ENCODE results near the gene FAM53B. TPM values are rescaled to one million over a fixed set of nuclear protein-coding genes. Genes with fewer than 3 reads are reported as not detected.

FAM53B gene
- total RNA-seq, 3 donors from 2014 or later: 17.0 to 39.7 (median 22.8) TPM

DNA sequence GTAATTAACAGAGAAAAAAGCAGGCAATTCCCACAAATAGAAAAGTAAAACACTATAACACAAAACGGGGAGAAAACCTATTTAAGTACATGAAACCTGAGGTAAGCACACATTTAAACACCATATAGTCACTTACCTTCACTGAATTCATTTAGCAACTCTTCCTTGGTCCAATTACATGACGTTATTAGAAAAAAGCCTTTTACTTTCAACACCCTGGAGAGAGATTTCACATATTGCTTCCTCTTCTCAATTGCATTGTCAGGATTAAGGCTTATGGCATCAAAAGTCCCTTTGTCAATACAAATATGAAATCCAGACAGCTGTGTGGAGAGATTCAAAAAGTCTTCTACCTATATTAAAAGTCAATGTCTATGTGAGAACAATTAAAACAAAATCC is 21.1 kb upstream of the FAM53B start:
- Histone ChIP-seq H3K4me3 (no peak overlapping the region), H3K27ac (no peak overlapping the region), H3K9me3 (no peaks in the 10 kb centered on the region), H3K36me3 (no peaks in the 10 kb centered on the region), H3K27me3 (no peaks in the 10 kb centered on the region), H3K4me1 (no peaks in the 10 kb centered on the region)
- TF ChIP-seq POLR2AphosphoS5 (IDR thresholded peaks at IDR 0.05) (no peak), POLR2A (IDR thresholded peaks at IDR 0.05) (no peak)
- TF ChIP-seq, protein P1, sequence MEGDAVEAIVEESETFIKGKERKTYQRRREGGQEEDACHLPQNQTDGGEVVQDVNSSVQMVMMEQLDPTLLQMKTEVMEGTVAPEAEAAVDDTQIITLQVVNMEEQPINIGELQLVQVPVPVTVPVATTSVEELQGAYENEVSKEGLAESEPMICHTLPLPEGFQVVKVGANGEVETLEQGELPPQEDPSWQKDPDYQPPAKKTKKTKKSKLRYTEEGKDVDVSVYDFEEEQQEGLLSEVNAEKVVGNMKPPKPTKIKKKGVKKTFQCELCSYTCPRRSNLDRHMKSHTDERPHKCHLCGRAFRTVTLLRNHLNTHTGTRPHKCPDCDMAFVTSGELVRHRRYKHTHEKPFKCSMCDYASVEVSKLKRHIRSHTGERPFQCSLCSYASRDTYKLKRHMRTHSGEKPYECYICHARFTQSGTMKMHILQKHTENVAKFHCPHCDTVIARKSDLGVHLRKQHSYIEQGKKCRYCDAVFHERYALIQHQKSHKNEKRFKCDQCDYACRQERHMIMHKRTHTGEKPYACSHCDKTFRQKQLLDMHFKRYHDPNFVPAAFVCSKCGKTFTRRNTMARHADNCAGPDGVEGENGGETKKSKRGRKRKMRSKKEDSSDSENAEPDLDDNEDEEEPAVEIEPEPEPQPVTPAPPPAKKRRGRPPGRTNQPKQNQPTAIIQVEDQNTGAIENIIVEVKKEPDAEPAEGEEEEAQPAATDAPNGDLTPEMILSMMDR (IDR thresholded peaks at IDR 0.05): no peak
- intact Hi-C loops (cut with DNase I; ENCODE audit: low total_unique reads): no loop called here
- no peak for DNase-seq (ENCODE audit: low spot score in 2 of 2)

DNA sequence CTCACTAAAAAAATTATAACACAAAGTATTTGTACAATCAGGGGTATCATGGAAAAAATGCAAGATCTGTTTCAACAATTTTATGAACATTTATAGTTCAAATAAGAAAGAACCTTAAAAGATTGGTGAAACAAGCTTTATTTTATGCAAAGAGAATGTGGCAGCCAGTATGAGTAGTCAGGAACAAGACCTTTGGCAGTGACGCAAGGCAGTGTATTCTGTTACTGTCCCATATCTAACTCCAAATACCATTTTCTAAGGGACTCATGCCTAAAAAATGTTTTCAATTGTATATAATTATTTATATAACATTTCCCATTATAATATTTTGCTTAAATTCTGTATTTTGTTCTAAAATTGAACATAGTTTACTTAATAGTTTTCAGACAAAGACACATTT is 19.1 kb upstream of the FAM53B start:
- Histone ChIP-seq H3K27me3 (no peaks in the 10 kb centered on the region), H3K9me3 (no peaks in the 10 kb centered on the region), H3K36me3 (no peaks in the 10 kb centered on the region), H3K4me1 (no peaks in the 10 kb centered on the region), H3K4me3 (no peak overlapping the region), H3K27ac (no peak overlapping the region)
- DNase-seq (ENCODE audit: low spot score in 2 of 2): no peak
- TF ChIP-seq, protein P1 (IDR thresholded peaks at IDR 0.05): no peak
- TF ChIP-seq POLR2A (IDR thresholded peaks at IDR 0.05) (no peak), POLR2AphosphoS5 (IDR thresholded peaks at IDR 0.05) (no peak)
- intact Hi-C loops (cut with DNase I; ENCODE audit: low total_unique reads): no loop called here

DNA sequence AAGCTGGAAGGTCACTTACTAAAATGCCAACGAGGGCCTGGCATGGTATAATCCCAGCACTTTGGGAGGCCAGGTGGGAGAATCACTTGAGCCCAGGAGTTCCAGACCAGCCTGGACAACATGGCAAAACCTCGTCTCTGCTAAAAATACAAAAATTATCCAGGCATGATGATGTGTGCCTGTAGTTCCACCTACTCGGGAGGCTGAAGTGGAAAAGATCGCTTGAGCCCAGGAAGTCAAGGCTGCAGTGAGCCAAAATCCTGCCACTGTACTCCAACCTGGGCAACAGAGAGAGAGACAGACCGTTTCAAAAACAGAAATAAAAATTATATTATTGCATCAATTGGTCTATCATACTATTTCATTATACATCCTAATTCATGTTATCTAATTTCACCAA is 18.1 kb upstream of the FAM53B start:
- no peaks in the 10 kb centered on the region for H3K36me3 ChIP-seq
- no peak for TF ChIP-seq POLR2A (IDR thresholded peaks at IDR 0.05)
- TF ChIP-seq POLR2AphosphoS5 (IDR thresholded peaks at IDR 0.05): no peak
- TF ChIP-seq, protein P1 (IDR thresholded peaks at IDR 0.05): no peak
- intact Hi-C loops (cut with DNase I; ENCODE audit: low total_unique reads): no loop called here
- no peak overlapping the region for H3K4me3 ChIP-seq
- no peak overlapping the region for H3K27ac ChIP-seq
- no peaks in the 10 kb centered on the region for H3K27me3 ChIP-seq
- H3K9me3 ChIP-seq: no peaks in the 10 kb centered on the region
- no peak for DNase-seq (ENCODE audit: low spot score in 2 of 2)
- no peaks in the 10 kb centered on the region for H3K4me1 ChIP-seq

DNA sequence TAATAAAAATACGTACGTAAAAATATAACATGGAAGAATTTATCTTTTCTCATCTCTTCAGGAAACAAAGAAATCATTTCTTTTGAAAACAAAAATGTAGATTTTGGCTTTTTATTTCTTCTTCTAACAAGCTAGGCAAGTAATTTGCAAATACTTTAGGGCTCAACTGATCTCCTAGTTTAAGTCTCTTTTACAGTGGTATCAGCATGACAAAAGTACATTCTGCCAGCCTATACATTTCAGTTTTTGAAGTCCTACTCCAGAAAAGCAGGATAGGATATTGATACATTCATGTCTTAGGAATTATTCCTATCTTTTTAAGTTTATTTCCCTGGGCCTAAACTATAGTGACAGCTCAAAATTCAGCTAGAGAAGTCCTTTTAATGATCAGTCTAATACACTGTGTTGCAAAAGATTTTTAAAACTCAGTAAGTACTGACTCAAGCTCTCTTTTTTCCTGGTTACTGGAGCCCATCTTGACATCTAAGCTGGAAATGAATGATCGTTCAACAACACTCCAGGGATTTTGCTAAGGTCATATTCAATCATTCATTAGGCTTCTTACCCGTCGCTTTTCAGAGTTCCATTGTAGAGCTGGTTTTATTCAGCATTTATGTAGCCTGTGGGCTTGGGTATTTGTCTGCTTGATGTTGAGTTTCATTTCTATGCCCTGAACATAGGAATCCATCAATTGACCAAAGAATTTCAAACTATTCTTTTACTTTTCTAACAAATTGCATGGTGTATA is 12.2 kb upstream of the FAM53B start:
- DNase-seq (ENCODE audit: low spot score in 2 of 2): no peak
- H3K36me3 ChIP-seq: no peaks in the 10 kb centered on the region
- no peaks in the 10 kb centered on the region for H3K9me3 ChIP-seq
- intact Hi-C loops (cut with DNase I; ENCODE audit: low total_unique reads): no loop called here
- H3K27ac ChIP-seq: no peak overlapping the region
- no peaks in the 10 kb centered on the region for H3K27me3 ChIP-seq
- H3K4me3 ChIP-seq: no peak overlapping the region
- TF ChIP-seq, protein P1 (IDR thresholded peaks at IDR 0.05): no peak
- TF ChIP-seq POLR2AphosphoS5 (IDR thresholded peaks at IDR 0.05): no peak
- no peak for TF ChIP-seq POLR2A (IDR thresholded peaks at IDR 0.05)
- no peaks in the 10 kb centered on the region for H3K4me1 ChIP-seq

DNA sequence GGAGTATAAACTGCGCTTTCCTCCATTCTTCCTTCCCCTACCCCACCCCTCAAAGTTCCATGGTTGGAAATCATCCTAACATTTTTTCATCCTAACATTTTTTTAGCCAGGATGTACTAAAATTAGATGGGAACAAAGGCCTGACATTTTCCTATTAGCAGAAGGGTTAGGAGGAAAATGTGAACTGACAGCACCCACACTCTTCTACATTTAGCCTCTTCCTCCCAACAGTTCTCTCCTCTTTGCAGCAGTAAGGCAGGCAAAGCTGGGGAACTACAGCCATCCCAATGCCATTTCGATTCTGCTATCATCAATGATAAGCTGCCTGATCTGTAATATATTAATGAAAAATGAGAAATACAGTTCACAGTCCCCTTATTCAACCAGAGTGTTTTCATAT is 11.4 kb upstream of the FAM53B start:
- H3K9me3 ChIP-seq: no peaks in the 10 kb centered on the region
- no peaks in the 10 kb centered on the region for H3K27me3 ChIP-seq
- no peaks in the 10 kb centered on the region for H3K4me1 ChIP-seq
- TF ChIP-seq, protein P1 (IDR thresholded peaks at IDR 0.05): no peak
- no peak for TF ChIP-seq POLR2AphosphoS5 (IDR thresholded peaks at IDR 0.05)
- TF ChIP-seq POLR2A (IDR thresholded peaks at IDR 0.05): no peak
- H3K4me3 ChIP-seq: no peak overlapping the region
- no peak for DNase-seq (ENCODE audit: low spot score in 2 of 2)
- intact Hi-C loops (cut with DNase I; ENCODE audit: low total_unique reads): no loop called here
- H3K36me3 ChIP-seq: no peaks in the 10 kb centered on the region
- H3K27ac ChIP-seq: no peak overlapping the region

Measured in breast epithelium (tissue), 4 donors.